22Rv1 (cell line): ENCODE data around the gene TEAD3.

ENCODE experiments used
- CTCF ChIP-seq: fragments of 450-650 bp; IDR thresholded peaks from 2 replicates; pipeline ENCODE4 v1.5.1; 2017; ENCODE audit warnings: mild to moderate bottlenecking
- ZFX ChIP-seq: fragments of 450-650 bp; IDR thresholded peaks from 2 replicates; pipeline ENCODE4 v1.6.1; 2017; ENCODE audit warnings: antibody characterized with exemption, borderline replicate concordance

GRCh38 chr6:35428421-35429149 lies 68.3 kb downstream of the TEAD3 start:
- TF ChIP-seq CTCF: no peak
- TF ChIP-seq ZFX: no peak
